ENCODE data around the gene OGFOD1.
A peak's percentile ranks its signal among the peaks of the same experiment; 100 is the strongest.
"Not testable (repeated sequence)": the region's sequence is repeated elsewhere in the genome, so short reads cannot be mapped to it uniquely, and the experiment has no call there.

Gene OGFOD1

DNA sequence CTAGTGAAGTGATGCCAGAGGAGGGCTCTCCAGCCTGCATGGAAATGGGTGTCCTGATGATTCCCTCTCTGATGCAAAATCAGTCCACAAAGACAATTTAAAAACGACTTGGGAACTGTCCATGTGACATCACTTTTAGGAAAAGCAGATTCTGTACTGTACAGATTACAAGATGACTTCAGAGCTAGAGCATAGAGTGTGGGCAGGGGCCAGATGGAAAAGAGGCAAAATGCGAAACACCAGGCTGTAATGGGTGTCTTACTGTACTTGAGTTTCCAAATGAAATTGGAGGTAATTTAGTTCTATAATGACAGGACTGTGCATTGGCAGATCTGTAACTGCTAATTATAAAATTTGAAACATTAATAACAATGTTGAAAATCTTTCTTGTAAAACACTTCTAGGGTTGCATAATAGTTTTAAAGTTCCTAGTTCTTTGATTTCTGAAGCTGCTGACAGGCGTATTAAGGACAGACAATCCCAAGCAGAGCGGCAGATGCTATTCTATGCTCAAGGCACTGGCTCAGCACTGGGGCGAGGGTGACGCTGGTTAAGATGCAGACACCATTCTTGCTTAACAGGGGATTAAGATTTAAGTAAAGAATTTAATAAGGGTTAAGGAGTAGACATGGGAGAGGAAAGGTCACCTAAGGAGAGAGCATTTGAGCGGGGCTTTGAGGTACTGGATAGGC, 29.6 kb downstream of the OGFOD1 start:
- DNase-seq (ENCODE audit: low read depth in 3 of 3): no peak

DNA sequence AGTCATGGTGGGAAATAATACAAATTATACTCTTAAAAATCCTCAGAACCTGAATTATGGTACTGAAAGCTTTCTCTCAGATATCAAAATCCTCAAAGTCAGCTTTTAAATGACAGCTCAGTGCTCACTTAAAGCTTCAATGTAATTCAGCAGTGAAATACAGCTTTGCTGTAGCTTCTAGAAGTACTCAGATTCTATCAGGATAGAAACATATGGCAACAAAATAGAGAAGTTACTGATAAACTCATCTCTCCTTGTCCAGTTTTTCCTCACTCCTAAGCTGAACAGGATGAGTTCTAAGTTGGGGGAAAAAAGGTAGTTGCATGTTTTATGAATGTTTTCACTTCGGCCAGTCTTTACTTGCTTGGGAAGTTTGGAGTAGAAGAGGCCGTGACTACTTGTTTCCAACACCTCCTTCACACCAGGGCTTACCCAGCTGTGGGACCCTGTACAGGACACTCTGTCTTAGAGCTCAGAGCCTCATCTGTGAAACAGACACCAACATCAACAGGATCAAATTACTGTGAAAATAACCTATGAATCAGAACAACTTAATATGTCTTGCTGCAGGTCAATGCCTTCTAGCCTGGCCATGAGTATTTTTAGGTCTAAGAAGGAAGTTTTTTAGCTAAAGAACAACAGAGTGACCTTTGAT, 30.2 kb downstream of the OGFOD1 start:
- no peak for DNase-seq (ENCODE audit: low read depth in 3 of 3)

DNA sequence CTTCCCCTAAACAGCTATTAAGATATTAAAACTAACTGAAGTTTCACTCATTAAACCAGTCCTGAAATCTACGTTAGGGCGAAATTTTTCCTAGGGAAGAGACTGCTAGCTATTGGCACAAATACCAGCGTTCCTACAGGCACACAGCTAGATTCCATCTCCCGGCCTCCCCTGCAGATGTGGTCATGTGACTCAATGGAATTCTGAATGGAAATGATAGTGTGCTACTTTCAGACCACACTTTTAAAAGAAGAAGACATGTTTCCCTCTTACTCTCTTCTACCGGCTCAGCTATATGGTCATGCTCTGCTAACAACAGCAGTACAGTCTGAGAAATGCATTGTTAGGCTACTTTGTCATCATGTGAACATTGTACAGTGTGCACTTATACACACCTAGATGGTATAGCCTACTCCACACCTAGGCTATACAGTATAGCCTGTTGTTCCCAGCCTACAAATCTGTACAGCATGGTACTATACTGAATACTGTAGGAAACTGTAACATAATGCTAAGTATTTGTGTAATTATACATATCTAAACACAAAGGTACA, 31.4 kb downstream of the OGFOD1 start:
- no peak for DNase-seq (ENCODE audit: low read depth in 3 of 3)

DNA sequence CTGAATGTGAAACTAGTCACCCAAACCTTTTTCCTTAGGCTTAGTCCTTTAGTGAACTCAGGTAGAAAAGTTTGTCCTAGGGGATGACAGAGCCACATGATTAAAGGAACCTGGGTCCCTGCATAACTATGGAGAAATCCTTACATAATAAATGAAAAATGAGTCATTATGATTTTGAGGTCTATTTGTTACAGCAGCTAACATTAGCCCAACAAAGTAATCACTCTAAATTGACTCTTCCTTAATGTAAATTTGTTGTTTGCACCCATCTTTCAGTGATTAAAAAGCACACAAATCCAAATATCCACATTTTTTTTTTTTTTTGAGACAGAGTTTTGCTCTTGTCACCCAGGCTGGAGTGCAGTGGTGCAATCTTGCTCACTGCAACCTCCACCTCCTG, 32.0 kb downstream of the OGFOD1 start:
- no peak for DNase-seq (ENCODE audit: low read depth in 3 of 3)

DNA sequence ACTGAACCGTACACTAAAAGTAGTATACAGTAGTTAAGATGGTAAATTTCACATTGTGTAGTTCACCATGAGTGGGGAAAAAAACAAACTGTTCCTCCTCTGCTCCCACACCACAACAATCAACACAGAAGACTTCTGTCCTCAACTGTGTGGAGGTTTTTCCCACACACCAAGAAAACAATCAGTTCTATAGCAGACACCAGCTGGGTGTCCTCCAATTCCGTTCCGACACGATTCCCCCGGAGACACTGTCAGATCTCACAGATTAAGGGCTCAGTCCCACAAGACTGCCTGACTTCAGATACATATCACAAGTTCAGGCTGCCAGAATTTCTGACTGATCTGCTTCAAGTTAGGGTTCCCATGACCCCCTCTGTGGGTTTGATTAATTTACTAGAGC, 36.7 kb downstream of the OGFOD1 start:
- DNase-seq (ENCODE audit: low read depth in 3 of 3): no peak

DNA sequence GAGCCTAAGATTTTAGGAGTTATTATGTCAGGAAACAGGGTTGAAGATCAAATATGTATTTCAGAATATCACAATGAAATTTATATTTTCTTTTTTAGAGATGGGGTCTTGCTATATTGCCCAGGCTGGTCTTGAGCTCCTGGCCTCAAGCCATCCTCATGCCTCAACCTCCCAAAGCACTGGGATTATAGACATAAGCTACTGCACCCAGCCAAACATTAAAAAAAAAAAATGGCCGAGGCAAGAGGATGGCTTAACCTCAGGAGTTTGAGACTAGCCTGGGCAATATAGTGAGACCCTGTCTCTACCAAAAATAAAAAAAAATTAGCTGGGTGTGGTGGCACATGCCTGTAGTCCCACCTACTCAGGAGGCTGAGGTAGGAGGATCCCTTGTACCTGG, 37.5 kb downstream of the OGFOD1 start:
- not testable (repeated sequence) for DNase-seq (ENCODE audit: low read depth in 3 of 3)

DNA sequence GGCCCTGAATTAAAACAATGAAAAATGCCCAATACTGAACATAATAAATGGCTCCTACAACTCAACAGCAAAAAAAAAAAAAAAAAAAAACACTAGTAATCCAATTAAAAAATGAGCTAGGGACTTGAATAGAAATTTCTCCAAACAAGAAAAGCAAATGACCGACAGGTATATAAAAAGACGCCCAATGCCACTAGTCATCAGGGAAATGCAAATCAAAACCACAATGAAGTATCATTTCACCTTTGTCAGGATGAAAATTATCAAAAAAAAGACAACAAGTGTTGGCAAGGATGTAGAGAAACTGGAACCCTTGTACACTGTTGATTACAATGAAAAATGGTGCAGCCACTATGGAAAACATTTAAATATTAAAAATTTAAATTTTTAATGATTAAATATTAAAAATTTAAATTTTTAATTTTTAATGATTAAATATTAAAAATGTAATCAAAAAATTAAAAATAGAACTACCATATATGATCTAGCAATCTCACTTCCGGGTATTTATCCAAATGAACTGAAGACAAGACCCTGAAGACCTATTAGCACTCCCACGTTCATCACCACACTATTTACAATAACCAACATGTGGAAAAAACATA, 40.4 kb downstream of the OGFOD1 start:
- no peak for DNase-seq (ENCODE audit: low read depth in 3 of 3)

DNA sequence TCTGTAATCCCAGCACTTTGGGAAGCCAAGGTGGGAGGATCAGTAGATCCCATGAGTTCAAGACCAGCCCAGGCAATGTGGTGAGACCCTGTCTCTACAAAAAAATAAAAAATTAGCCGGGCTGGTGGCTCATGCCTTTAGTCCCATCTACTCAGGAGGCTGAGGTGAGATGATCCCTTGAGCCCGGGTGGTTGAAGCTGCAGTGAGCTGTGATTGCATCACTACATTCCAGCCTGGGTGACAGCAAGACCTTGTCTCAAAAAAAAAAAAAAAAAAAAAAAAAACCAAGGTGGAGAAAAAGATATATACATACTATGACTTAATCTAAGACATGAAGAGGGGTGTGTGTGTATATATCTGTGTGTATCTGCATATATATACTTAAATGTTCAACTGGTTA, 41.8 kb downstream of the OGFOD1 start:
- DNase-seq (ENCODE audit: low read depth in 3 of 3): no peak

DNA sequence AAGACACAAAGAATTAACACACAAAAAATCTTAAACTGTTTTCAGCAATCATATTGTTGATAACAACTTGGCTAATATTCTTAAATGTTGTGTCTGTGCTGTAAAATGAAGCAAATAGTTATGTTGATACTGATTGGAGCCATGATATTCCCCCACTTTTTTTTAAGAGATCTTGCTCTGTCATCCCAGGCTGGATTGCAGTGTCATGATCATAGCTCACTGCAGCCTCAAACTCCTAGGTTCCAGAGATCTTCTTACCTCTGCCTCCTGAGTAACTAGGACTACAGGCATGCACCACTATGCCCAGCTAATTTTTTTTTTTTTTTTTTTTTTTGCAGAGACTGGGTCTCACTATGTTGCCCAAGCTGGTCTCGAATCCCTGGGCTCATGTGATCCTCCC, 42.5 kb downstream of the OGFOD1 start:
- DNase-seq (ENCODE audit: low read depth in 3 of 3): no peak

DNA sequence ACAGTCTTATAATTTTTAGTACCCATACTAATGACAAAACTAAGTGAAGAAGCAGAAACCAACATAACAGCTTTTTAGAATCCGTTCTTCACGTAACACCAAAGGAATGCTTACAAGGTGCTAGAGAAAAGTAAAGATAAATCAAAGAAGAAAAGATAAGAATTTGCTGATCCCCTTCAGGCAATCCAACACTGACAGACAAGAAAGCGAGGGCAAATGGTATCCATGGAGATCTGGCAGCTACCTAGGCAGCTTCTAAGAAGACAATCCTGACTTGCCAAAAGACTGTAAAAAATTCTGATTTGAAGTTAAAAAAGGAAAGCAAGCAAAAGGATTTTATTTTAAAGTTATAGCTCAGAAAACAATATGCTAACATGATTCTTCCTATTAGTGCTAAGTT, 53.8 kb downstream of the OGFOD1 start:
- no peak for DNase-seq (ENCODE audit: low read depth in 3 of 3)

DNA sequence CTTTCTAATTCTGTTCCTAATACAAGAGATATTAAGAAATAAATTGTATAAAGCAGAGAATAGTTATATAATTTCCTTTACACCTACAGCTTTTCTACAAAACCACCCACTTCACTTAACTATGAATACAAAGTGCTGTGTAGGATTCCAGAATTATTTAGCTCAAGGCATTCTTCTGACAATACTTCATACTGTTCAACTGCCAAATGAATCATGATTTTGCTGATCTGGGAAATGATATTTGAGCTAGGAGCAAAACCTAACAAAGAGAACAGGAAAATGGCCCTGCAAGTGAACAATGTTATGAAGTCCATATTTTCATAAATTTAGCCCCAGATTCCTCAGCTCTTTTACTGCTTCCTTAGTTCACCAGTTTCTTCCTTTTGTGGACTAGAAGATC, 55.6 kb downstream of the OGFOD1 start:
- DNase-seq (ENCODE audit: low read depth in 3 of 3): no peak

DNA sequence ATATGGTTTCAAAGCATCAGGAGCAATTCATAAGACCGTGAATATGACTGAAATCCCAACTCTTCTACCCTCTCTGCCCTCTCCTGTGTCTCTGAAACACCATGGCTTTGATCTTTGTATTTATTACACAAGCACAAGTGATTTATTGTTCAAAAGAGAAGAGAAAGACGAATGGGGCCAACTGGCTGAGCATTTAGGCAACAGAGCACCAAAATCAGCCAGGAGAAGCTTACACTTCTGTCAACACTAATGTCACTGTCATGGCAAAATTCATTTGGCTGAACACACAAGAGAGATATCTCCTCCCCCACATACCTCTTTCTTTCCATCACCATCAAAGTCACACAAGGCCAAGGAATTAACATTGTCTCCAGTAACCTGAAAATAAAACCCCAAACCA, 59.2 kb downstream of the OGFOD1 start:
- DNase-seq (ENCODE audit: low read depth in 3 of 3): no peak

DNA sequence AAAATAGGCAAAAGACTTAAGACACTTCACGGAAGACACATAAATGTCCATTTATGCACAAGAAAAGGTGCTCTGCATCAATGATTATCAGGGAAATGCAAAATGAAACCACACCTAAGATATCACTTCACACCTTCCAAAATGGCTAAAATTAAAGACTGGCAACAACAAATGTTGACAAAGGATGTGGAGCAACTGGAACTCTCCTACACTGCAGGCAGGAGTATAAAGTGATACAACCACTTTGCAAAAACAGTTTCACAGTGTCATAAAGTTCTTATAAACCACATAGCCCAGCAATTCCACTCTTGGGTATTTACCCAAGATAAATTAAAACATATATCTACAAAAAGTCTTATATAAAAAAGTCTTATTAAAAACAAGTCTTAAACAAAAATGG, 60.7 kb downstream of the OGFOD1 start:
- DNase-seq (ENCODE audit: low read depth in 3 of 3): no peak

DNA sequence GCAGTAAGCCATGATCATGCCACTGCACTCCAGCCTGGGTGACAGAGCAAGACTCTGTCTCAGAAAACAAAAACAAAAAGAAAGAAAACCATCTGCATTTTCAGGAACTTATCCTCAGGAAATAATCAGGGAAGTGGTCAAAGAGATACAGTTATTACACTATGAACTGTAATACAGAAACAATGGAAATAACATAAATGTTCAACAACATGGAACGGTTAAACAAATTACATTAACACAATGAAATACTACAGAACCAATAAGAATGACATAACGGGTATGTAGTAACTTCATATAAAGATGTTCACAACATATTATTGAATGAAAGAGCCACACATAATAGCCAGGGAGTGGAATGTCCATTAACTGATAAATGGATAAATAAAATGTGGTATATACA, 61.7 kb downstream of the OGFOD1 start:
- DNase-seq (ENCODE audit: low read depth in 3 of 3): no peak

DNA sequence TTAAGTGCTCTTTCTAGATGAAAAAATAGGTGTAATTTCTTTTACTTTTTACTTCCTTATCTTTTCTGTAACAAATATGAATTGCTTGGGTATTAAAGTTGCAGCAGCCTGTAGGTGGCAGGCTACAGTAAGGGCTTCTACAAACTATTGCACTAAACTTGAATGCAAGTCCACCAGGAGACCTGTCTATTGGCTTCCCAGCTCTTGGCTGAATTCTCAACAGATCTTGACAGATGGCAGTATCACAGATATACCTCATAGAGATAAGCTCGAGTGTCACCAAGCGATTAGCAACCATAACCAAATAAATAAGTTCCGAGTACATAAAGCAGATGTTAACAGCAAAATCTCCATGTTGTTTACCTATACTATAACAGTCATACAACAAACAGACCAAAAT, 62.6 kb downstream of the OGFOD1 start:
- peak in 1 of 3 experiments; percentile 14 for DNase-seq (ENCODE audit: low read depth in 3 of 3)

DNA sequence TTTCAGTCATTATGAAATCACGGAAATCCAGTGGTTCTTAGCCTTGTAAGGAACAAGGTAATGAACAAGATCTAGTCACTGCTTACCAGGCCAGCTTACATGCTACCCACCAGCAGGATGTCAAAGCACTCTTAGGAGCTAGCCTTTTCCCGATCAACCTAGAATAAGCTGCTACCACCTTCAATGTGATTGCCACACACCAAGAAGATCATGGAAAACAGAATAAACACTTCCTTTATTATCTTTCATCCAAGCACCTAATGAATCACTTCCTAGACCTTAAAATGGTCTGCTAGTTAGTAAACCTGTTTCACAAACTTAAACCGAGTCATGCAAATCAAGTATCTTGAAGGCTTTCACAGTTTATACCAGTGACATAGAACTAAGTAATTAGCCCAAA, 63.5 kb downstream of the OGFOD1 start:
- DNase-seq (ENCODE audit: low read depth in 3 of 3): no peak

DNA sequence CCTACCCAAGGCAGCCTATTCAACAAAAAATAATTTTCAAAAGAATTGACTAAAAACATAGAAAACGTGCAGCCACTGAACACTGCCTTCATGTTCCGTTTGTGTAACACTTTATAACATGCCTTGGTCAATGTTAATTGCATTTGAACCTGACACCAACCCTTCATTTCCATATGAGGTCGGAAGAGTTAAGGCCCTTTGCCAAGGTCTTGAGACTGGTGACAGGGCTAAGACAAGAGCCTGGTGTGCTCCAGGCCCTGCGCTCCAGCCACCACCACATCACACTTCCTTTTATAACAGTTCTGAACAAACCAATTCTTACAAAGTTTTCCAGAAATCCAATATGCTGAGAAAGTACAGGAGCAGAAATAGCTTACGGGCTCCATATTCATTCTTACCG, 64.3 kb downstream of the OGFOD1 start:
- DNase-seq (ENCODE audit: low read depth in 3 of 3): no peak

DNA sequence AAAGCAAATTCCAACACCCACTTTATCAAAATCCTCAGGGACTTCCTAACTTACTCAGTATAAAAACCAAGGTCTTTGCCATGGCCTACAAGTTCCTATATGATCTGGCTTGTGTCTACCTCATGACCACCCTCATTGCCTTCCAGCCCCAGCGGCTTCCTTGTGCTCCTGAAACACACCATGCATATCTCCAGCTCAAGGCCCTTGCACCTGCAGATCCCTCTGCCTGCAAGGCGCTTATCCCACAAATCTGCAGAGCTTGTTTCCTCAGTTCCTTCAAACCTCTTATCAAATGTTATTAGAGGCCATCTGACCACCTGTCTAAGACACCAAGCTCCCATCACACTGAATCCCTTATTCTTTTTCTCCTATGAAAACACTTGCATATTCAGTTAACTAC, 65.9 kb downstream of the OGFOD1 start:
- DNase-seq (ENCODE audit: low read depth in 3 of 3): no peak

DNA sequence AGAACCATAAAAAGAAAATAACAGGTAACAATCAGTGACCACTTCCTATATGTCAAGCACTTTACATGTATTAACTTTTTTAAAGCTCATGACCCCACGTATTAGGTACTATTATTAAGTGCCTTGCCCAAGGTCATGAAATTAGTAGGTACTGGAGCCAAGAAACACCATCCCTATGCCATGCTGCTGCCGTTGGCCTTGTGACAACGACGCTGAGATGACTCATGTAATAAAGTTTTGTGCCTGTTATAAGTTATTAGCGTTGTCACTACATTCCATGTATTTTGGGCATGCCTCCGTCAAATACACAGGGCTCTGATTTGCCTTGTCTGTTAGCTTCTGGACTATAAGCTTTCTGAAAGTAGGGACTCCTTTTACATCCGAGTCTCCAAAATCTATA, 67.1 kb downstream of the OGFOD1 start:
- no peak for DNase-seq (ENCODE audit: low read depth in 3 of 3)

DNA sequence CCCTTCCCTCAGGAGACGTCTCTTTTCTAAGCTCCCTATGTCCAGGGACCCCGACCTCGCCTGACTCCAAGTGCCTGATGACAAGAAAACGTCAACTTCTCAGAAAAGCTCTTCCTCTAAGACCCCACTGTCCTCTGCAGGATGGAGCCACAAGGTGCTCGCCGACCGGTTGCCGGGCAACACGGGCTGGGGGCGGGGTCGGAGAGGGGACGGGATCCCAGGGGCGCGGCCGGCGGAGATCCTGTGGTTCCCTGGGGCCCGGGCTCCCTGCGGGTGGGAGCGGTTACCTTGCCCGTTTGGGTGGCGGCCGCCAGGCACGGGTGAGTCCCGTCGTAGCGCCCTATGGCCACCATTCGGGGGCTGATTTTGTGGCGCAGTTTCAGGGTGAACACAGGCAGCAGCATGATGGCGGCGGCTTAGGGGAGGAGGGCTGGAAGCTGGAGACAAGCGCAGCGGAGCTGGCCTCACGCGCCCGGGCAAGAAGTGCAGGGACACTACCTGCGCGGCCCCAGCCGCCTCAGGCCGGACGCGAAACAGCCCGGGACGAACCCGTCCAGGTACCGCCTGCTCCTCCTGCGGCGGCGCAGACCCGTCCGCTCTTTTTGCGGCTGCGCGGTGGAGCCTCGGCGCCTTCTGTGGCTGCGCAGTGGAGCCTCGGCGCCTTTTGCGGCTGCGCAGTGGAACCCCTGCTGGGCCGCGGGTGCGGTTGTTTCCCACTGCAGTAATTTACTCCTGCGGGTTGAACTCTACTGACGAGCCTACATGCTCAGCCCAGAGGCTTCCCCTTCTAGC, 68.3 kb downstream of the OGFOD1 start, which contains the start of gene BBS2:
Gene BBS2, minus strand, starts transcription at position 566 of the 792 bp plus-strand sequence. Its CDS starts 162 bp downstream, at position 404.
- peak; percentile 84 to 85 (median 85) for DNase-seq (ENCODE audit: low read depth in 3 of 3)

DNA sequence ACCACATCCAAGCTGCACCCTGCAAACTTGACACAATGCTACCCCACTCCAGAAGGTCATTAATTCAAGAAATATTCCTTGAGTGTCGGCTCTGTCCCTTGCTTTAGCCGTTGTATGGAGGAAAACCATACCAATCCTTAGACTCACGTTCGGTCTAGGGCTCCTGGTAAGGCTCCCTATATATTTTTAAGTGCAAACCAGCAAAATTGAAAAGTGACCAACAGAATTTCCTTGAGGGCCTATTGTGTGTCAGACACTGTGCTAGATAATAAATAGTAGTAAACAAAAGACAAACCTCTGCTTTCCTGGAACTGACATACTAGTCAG, 68.9 kb downstream of the OGFOD1 start:
- no peak for DNase-seq (ENCODE audit: low read depth in 3 of 3)

DNA sequence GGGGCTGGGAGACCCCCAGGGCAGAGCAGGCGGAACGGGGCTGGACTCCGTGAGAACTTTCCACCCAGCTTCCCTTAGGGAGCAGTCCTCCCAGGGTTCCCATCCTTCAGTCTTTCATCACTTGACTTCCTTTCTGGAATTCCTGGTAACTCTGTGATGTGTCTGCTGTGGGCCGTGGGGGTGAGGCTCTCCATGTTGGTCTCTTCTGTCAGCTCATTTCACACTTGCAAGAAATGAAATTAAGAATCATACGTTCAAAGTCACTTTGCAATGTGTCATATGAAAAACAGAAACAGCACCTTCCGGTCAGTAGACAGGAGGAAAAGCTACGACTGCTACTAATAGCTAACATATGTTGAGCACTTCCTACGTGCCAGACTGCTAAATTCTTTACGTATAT, 73.9 kb downstream of the OGFOD1 start:
- no peak for DNase-seq (ENCODE audit: low read depth in 3 of 3)
